GM23338 (cell line): ENCODE measurements around the gene ATXN2. TPM values are rescaled to one million over a fixed set of nuclear protein-coding genes. Genes with fewer than 3 reads are reported as not detected.

ENCODE experiments used
- ATAC-seq: fragments of 200-7000 bp; cut with Tn5 transposase; 3 replicates; pipeline ENCODE4 v1.9.1; 2020
- DNase-seq: peaks from one replicate; pipeline ENCODE4 v3.0.0-alpha.2; 2015; ENCODE audit warnings: low spot score
- H2AFZ ChIP-seq: fragments of 200-600 bp; sonication (generic); 2 replicates; pipeline ENCODE4 v1.8.0; 2016; ENCODE audit warnings: antibody characterized with exemption, mild to moderate bottlenecking, moderate library complexity
- H3F3A ChIP-seq: fragments of 200-600 bp; sonication (generic); replicated peaks from 2 replicates; pipeline ENCODE4 v1.8.0; 2017; ENCODE audit warnings: antibody characterized with exemption, mixed run types, low read depth
- H3K27ac ChIP-seq: fragments of 200-600 bp; sonication (generic); 2 replicates; pipeline ENCODE4 v1.6.1; 2016; ENCODE audit warnings: low read depth
- H3K27me3 ChIP-seq: fragments of 200-600 bp; sonication (generic); 2 replicates; pipeline ENCODE4 v1.8.0; 2016; ENCODE audit warnings: mild to moderate bottlenecking, mixed run types, moderate library complexity; ENCODE audit not compliant: insufficient read depth
- H3K36me3 ChIP-seq: fragments of 200-600 bp; sonication (generic); 2 replicates; pipeline ENCODE4 v1.8.0; 2016; ENCODE audit warnings: mild to moderate bottlenecking; ENCODE audit not compliant: insufficient read depth
- H3K4me1 ChIP-seq: fragments of 200-600 bp; sonication (generic); 2 replicates; pipeline ENCODE4 v1.8.0; 2016; ENCODE audit warnings: mild to moderate bottlenecking, moderate library complexity; ENCODE audit not compliant: insufficient read depth
- H3K4me2 ChIP-seq: fragments of 200-600 bp; sonication (generic); 2 replicates; pipeline ENCODE4 v1.7.1; 2017; ENCODE audit warnings: mixed run types
- H3K4me3 ChIP-seq: fragments of 200-600 bp; sonication (generic); 2 replicates; pipeline ENCODE4 v1.6.1; 2016; ENCODE audit warnings: mixed run types
- H3K79me2 ChIP-seq: fragments of 200-600 bp; sonication (generic); replicated peaks from 2 replicates; pipeline ENCODE4 v1.8.0; 2017; ENCODE audit warnings: mild to moderate bottlenecking; ENCODE audit not compliant: insufficient read depth
- H3K9me2 ChIP-seq: fragments of 200-600 bp; sonication (generic); 2 replicates; pipeline ENCODE4 v1.8.0; 2017; ENCODE audit not compliant: insufficient read depth
- H4K20me1 ChIP-seq: fragments of 200-600 bp; sonication (generic); replicated peaks from 2 replicates; pipeline ENCODE4 v1.8.0; 2017; ENCODE audit warnings: mild to moderate bottlenecking; ENCODE audit not compliant: insufficient read depth
- H3K27ac Mint-ChIP-seq: 2 replicates; pipeline ENCODE4 v1.8.0; 2020; ENCODE audit warnings: inconsistent platforms, mild to moderate bottlenecking, moderate library complexity, mixed read lengths
- H3K27me3 Mint-ChIP-seq: 3 replicates; pipeline ENCODE4 v1.8.0; 2022; ENCODE audit warnings: low read depth, mild to moderate bottlenecking, moderate library complexity, mixed read lengths, inconsistent platforms; ENCODE audit not compliant: insufficient read depth, poor library complexity
- H3K36me3 Mint-ChIP-seq: 3 replicates; pipeline ENCODE4 v1.8.0; 2021; ENCODE audit warnings: low read depth, mild to moderate bottlenecking, inconsistent platforms, moderate library complexity, mixed read lengths
- H3K4me1 Mint-ChIP-seq: 3 replicates; pipeline ENCODE4 v1.8.0; 2020; ENCODE audit warnings: mild to moderate bottlenecking, inconsistent platforms, mixed read lengths
- H3K4me3 Mint-ChIP-seq: 3 replicates; pipeline ENCODE4 v1.8.0; 2021; ENCODE audit warnings: moderate library complexity, mild to moderate bottlenecking, inconsistent platforms, mixed read lengths
- H3K9me3 Mint-ChIP-seq: 3 replicates; pipeline ENCODE4 v1.8.0; 2020; ENCODE audit warnings: moderate library complexity, mild to moderate bottlenecking, inconsistent platforms, mixed read lengths
- EZH2 ChIP-seq: fragments of 200-600 bp; sonication (generic); IDR thresholded peaks from one replicate; pipeline ENCODE4 v1.8.0; 2017; ENCODE audit warnings: antibody characterized with exemption, mild to moderate bottlenecking, low read depth; ENCODE audit not compliant: unreplicated experiment
- JUNB ChIP-seq: IDR thresholded peaks from one replicate; pipeline ENCODE4 v1.6.1; 2016; ENCODE audit warnings: antibody characterized with exemption; ENCODE audit not compliant: unreplicated experiment
- POLR2AphosphoS5 ChIP-seq: IDR thresholded peaks from 2 replicates; pipeline ENCODE4 v1.6.1; 2016; ENCODE audit warnings: antibody characterized with exemption, low read depth
- ZNF114 ChIP-seq: fragments of 250-450 bp; sonication (Bioruptor Pico); IDR thresholded peaks from 2 replicates; pipeline ENCODE4 v1.5.0; 2020; ENCODE audit warnings: mild to moderate bottlenecking, moderate library complexity
- polyA plus RNA-seq: library from polyadenylated mRNA; unstranded; fragments of >200 nt; fragmentation: Nextera tagmentation; extraction: Ambion mirVana; gene quantifications from 2 replicates; pipeline ENCODE4 v1.2.1, GENCODE V29; 2016
- total RNA-seq: library from RNA; depleted of rRNA; stranded (reverse); fragments of >200 nt; shearing (Covaris generic); gene quantifications from 2 replicates; pipeline ENCODE4 v1.2.3, GENCODE V29; 2014
- TF ChIP-seq, protein P1 (sequence below): fragments of 250-450 bp; sonication (Bioruptor Pico); IDR thresholded peaks from 2 replicates; pipeline ENCODE4 v1.5.0; 2020; ENCODE audit warnings: mild to moderate bottlenecking, moderate library complexity
- TF ChIP-seq, protein P2 (sequence below): IDR thresholded peaks from 2 replicates; pipeline ENCODE4 v1.6.1; 2016; ENCODE audit warnings: antibody characterized with exemption
- TF ChIP-seq, protein P3 (sequence below), 2 experiments: fragments of 200-600 bp in 1 of 2; sonication (generic) in 1 of 2; conservative IDR thresholded peaks; 2 replicates each; pipeline versions ENCODE4 v1.5.1 to v1.6.1; 2016 to 2017; ENCODE audit warnings: antibody characterized with exemption in 2 of 2, low read depth in 2 of 2, mild to moderate bottlenecking in 2 of 2, moderate library complexity in 1 of 2

The ATXN2 gene
- total and polyA plus RNA-seq, 2 experiments from 2014 or later, result 44.8 to 59.5 TPM

DNA sequence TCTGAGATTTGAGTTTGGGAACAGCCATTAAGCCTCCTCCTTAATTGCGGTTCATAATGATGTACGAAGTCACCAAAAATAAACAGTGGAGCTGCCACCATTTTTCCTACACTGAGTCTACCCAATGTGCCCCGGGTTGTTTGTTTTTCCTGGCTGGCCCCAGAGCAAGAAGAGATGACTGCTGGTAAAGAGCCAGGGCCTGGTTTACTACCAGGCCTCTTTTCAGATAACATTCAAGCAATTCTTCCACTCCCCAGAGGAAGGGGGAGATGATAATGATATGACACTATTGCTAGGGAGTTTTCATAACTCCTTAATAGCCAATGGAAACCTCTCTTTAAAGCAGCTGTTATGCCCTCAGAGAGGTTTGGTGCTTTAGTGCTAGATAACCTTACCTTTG lies 44.3 kb upstream of the ATXN2 start:
- DNase-seq, result no peak
- Mint-ChIP-seq H3K4me3 (no peak overlapping the region), H3K27me3 (peaks cover 2% of the 10 kb centered on the region)

DNA sequence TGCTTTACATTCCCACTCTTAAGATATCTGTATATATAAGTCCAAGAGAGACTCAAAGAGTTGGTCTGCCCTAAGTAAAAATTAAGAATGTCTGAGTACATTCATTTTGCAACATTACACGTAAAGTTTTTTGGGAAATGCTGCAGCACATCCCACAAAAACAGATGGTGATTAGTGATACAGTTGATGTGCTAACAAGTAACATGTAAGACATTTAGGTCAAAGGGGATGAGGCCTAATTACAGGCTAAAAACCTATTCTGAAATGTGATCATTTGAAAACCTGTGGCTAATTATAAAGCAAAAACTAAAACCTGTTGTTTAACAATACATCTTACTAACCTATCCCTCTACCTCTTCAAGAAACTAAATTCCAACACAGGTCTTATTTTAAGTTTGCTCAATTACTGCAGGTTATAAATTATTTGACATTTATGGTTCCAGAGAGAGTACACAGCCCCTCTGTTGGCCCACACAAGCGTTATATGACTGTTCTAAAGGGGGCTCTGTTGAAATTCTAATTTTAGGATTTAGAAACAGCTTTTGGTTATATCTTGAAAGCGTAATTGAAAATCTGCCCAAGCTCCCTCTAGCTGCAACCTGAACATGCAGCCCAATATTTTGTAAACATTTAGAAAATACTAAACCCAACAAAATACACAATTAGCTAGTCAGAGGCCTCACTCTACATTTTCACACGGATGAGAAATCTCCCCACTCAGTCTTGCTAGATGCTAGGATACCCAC lies 43.7 kb upstream of the ATXN2 start:
- ATAC-seq (no peak), DNase-seq (no peak)
- H3K36me3 ChIP-seq, result peaks cover 7% of the 10 kb centered on the region
- no peaks in the 10 kb centered on the region for H3K9me2 ChIP-seq
- 0 out of 2 replicates have a peak, but pooled peaks cover 6% of the 10 kb centered on the region for H3F3A ChIP-seq
- H3K79me2 ChIP-seq, result no peaks in the 10 kb centered on the region
- H3K27ac ChIP-seq, result no peak overlapping the region; the same call in 1 of the 2 replicates
- no peaks in the 10 kb centered on the region for H3K4me1 ChIP-seq
- no peak overlapping the region for H3K4me3 Mint-ChIP-seq
- H3K36me3 Mint-ChIP-seq, result peaks cover 46% of the 10 kb centered on the region
- H3K9me3 Mint-ChIP-seq, result no peaks in the 10 kb centered on the region
- no peaks in the 10 kb centered on the region for H3K4me1 Mint-ChIP-seq
- H3K27me3 Mint-ChIP-seq, result peaks cover 2% of the 10 kb centered on the region
- H3K27me3 ChIP-seq, result no peaks in the 10 kb centered on the region
- H4K20me1 ChIP-seq, result peaks cover 6% of the 10 kb centered on the region; the same call in 1 of the 2 replicates
- no peak overlapping the region for H3K4me2 ChIP-seq
- H3K27ac Mint-ChIP-seq, result no peak overlapping the region
- no peak overlapping the region for H2AFZ ChIP-seq
- H3K4me3 ChIP-seq, result no peak overlapping the region
- TF ChIP-seq JUNB (no peak), ZNF114 (CRISPR knock-in tag) (no peak), POLR2AphosphoS5 (no peak), EZH2 (no peak)
- TF ChIP-seq, protein P1, sequence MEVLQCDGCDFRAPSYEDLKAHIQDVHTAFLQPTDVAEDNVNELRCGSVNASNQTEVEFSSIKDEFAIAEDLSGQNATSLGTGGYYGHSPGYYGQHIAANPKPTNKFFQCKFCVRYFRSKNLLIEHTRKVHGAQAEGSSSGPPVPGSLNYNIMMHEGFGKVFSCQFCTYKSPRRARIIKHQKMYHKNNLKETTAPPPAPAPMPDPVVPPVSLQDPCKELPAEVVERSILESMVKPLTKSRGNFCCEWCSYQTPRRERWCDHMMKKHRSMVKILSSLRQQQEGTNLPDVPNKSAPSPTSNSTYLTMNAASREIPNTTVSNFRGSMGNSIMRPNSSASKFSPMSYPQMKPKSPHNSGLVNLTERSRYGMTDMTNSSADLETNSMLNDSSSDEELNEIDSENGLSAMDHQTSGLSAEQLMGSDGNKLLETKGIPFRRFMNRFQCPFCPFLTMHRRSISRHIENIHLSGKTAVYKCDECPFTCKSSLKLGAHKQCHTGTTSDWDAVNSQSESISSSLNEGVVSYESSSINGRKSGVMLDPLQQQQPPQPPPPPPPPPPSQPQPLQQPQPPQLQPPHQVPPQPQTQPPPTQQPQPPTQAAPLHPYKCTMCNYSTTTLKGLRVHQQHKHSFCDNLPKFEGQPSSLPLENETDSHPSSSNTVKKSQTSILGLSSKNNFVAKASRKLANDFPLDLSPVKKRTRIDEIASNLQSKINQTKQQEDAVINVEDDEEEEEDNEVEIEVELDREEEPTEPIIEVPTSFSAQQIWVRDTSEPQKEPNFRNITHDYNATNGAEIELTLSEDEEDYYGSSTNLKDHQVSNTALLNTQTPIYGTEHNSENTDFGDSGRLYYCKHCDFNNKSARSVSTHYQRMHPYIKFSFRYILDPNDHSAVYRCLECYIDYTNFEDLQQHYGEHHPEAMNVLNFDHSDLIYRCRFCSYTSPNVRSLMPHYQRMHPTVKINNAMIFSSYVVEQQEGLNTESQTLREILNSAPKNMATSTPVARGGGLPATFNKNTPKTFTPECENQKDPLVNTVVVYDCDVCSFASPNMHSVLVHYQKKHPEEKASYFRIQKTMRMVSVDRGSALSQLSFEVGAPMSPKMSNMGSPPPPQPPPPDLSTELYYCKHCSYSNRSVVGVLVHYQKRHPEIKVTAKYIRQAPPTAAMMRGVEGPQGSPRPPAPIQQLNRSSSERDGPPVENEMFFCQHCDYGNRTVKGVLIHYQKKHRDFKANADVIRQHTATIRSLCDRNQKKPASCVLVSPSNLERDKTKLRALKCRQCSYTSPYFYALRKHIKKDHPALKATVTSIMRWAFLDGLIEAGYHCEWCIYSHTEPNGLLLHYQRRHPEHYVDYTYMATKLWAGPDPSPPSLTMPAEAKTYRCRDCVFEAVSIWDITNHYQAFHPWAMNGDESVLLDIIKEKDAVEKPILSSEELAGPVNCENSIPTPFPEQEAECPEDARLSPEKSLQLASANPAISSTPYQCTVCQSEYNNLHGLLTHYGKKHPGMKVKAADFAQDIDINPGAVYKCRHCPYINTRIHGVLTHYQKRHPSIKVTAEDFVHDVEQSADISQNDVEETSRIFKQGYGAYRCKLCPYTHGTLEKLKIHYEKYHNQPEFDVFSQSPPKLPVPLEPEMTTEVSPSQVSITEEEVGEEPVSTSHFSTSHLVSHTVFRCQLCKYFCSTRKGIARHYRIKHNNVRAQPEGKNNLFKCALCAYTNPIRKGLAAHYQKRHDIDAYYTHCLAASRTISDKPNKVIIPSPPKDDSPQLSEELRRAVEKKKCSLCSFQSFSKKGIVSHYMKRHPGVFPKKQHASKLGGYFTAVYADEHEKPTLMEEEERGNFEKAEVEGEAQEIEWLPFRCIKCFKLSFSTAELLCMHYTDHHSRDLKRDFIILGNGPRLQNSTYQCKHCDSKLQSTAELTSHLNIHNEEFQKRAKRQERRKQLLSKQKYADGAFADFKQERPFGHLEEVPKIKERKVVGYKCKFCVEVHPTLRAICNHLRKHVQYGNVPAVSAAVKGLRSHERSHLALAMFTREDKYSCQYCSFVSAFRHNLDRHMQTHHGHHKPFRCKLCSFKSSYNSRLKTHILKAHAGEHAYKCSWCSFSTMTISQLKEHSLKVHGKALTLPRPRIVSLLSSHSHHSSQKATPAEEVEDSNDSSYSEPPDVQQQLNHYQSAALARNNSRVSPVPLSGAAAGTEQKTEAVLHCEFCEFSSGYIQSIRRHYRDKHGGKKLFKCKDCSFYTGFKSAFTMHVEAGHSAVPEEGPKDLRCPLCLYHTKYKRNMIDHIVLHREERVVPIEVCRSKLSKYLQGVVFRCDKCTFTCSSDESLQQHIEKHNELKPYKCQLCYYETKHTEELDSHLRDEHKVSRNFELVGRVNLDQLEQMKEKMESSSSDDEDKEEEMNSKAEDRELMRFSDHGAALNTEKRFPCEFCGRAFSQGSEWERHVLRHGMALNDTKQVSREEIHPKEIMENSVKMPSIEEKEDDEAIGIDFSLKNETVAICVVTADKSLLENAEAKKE (CRISPR knock-in tag), result no peak
- TF ChIP-seq, protein P2, sequence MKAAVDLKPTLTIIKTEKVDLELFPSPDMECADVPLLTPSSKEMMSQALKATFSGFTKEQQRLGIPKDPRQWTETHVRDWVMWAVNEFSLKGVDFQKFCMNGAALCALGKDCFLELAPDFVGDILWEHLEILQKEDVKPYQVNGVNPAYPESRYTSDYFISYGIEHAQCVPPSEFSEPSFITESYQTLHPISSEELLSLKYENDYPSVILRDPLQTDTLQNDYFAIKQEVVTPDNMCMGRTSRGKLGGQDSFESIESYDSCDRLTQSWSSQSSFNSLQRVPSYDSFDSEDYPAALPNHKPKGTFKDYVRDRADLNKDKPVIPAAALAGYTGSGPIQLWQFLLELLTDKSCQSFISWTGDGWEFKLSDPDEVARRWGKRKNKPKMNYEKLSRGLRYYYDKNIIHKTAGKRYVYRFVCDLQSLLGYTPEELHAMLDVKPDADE, result no peak

More for the DNA sequence above, 44.3 kb upstream of the ATXN2 start:
- TF ChIP-seq POLR2AphosphoS5 (no peak), EZH2 (no peak)
- TF ChIP-seq, protein P3, sequence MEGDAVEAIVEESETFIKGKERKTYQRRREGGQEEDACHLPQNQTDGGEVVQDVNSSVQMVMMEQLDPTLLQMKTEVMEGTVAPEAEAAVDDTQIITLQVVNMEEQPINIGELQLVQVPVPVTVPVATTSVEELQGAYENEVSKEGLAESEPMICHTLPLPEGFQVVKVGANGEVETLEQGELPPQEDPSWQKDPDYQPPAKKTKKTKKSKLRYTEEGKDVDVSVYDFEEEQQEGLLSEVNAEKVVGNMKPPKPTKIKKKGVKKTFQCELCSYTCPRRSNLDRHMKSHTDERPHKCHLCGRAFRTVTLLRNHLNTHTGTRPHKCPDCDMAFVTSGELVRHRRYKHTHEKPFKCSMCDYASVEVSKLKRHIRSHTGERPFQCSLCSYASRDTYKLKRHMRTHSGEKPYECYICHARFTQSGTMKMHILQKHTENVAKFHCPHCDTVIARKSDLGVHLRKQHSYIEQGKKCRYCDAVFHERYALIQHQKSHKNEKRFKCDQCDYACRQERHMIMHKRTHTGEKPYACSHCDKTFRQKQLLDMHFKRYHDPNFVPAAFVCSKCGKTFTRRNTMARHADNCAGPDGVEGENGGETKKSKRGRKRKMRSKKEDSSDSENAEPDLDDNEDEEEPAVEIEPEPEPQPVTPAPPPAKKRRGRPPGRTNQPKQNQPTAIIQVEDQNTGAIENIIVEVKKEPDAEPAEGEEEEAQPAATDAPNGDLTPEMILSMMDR (conservative IDR thresholded peaks at IDR 0.05; ENCODE audit: low read depth in 2 of 2), result no peak
- TF ChIP-seq, protein P2, result no peak
- 0 out of 2 replicates have a peak, but pooled peaks cover 4% of the 10 kb centered on the region for H3F3A ChIP-seq
- no peaks in the 10 kb centered on the region for H3K4me1 Mint-ChIP-seq
- H4K20me1 ChIP-seq, result peaks cover 6% of the 10 kb centered on the region; the same call in 1 of the 2 replicates
- no peaks in the 10 kb centered on the region for H3K79me2 ChIP-seq
- H3K9me2 ChIP-seq, result no peaks in the 10 kb centered on the region
- H3K9me3 Mint-ChIP-seq, result no peaks in the 10 kb centered on the region
- H3K27me3 ChIP-seq, result no peaks in the 10 kb centered on the region
- H3K4me2 ChIP-seq, result no peak overlapping the region
- no peak overlapping the region for H3K4me3 ChIP-seq
- H3K27ac ChIP-seq, result no peak overlapping the region; the same call in 1 of the 2 replicates
- no peak overlapping the region for H3K27ac Mint-ChIP-seq
- ATAC-seq, result no peak
- H3K4me1 ChIP-seq, result no peaks in the 10 kb centered on the region
- H3K36me3 ChIP-seq, result peaks cover 7% of the 10 kb centered on the region
- peaks cover 52% of the 10 kb centered on the region for H3K36me3 Mint-ChIP-seq
- no peak overlapping the region for H2AFZ ChIP-seq
